Gastroesophageal sphincter (tissue), 3 donors: Measurements from ENCODE around the gene CCDC187.

Experiments used
- CTCF ChIP-seq, 4 experiments: fragments of 200-600 bp in 2 of 4; fragments of 450-650 bp in 2 of 4; sonication (generic) in 1 of 4; IDR thresholded peaks; one replicate each; pipeline ENCODE4 v1.5.1; 2017 to 2019; ENCODE audit warnings: antibody characterized with exemption in 4 of 4, mild to moderate bottlenecking in 2 of 4, moderate library complexity in 2 of 4
- EP300 ChIP-seq: sonication (generic); formaldehyde crosslinking; IDR thresholded peaks from one replicate; pipeline ENCODE4 v1.6.1; 2017; ENCODE audit warnings: antibody characterized with exemption, mild to moderate bottlenecking
- POLR2AphosphoS5 ChIP-seq: sonication (generic); formaldehyde crosslinking; IDR thresholded peaks from one replicate; pipeline ENCODE4 v1.6.1; 2017; ENCODE audit warnings: antibody characterized with exemption

- no peak for TF ChIP-seq CTCF (IDR thresholded peaks at IDR 0.05)
- no peak for TF ChIP-seq POLR2AphosphoS5
- no peak for TF ChIP-seq EP300
These were observed 51.6 kb downstream of the CCDC187 start for GRCh38 chr9:136252281-136252680.
